GM18507 (cell line): Measurements from ENCODE around the gene SLC12A9.
"Not testable (repeated sequence)": the region's sequence is repeated elsewhere in the genome, so short reads cannot be mapped to it uniquely, and the experiment has no call there.

Experiments used
- DNase-seq: peaks from one replicate; pipeline ENCODE4 v3.0.0; 2011; ENCODE audit warnings: low read depth; ENCODE audit not compliant: insufficient read length; ENCODE audit errors: extremely low spot score
- FAIRE-seq: peaks from 2 replicates; lab custom pipeline; 2011; peaks lifted over from hg19 to GRCh38; lab: Jason Lieb, UNC

SLC12A9 gene

GRCh38 chr7:100892364-100893317 is 40.1 kb downstream of the SLC12A9 start:
- DNase-seq (no peak), FAIRE-seq (no peak)

DNA sequence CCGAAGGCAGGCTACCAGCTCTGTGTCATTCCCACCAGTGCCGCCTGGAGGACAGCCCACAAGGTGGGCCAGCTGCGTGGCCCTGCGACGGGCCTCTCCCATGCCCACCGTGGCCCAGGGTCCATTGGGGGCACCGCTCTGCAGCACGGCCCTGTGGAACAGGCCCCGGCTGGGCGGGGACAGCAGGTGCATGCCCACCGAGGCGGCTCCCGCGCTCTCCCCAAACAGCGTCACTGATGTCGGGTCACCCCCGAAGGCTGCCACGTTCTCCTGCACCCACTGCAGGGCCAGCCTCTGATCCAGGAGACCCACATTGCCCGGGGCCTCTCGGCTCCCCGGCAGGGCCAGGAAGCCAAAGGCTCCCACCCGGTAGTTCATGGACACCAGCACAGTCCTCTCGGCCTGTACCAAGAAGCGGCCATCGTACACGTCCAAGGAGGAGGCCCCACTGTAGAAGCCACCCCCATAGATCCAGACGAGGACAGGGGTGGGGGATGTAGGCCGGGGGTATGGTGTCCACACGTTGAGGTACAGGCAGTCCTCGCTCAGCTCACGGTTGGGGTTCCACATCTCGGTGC is 40.9 kb downstream of the SLC12A9 start:
- FAIRE-seq: no peak
- no peak for DNase-seq

DNA sequence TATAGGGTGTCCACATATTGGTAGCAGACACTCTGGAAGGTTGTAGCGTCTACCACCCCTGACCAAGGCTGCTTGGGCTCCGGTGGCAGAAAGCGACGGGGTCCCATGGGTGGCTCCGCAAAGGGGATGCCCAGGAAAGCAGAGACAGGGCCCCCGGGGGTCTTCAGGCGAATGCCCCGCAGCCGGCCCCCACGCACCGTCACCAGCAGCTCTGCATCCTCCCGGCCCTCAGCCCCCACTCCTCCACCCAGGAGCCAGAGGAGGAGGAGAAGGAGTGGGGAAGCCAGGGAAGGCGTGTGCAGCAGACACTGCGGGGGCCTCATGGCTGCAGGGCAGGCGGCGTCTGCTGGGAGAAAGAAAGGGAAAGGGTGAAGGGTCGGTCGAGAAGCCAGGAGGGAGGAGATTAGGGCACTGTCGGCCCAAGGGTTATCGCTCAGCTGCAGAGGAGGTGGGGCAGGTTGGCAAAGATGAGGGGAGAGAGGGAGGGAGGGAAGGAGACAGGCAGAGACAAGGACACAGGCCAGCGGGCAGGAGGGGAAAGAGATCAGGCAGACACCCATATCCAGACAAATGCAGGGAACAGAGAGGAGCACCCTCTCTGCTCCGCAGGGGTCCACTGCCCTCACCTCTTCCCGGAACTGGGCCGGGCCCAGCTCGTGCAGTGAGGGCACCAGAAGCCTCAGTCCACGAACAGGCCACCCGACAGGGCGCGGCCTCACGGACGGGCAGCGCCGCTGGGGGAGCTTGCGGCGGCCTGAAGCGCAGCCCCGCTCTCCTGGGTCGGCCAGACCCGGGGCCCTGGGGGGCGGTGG is 41.6 kb downstream of the SLC12A9 start:
- DNase-seq: no peak
- FAIRE-seq: no peak

DNA sequence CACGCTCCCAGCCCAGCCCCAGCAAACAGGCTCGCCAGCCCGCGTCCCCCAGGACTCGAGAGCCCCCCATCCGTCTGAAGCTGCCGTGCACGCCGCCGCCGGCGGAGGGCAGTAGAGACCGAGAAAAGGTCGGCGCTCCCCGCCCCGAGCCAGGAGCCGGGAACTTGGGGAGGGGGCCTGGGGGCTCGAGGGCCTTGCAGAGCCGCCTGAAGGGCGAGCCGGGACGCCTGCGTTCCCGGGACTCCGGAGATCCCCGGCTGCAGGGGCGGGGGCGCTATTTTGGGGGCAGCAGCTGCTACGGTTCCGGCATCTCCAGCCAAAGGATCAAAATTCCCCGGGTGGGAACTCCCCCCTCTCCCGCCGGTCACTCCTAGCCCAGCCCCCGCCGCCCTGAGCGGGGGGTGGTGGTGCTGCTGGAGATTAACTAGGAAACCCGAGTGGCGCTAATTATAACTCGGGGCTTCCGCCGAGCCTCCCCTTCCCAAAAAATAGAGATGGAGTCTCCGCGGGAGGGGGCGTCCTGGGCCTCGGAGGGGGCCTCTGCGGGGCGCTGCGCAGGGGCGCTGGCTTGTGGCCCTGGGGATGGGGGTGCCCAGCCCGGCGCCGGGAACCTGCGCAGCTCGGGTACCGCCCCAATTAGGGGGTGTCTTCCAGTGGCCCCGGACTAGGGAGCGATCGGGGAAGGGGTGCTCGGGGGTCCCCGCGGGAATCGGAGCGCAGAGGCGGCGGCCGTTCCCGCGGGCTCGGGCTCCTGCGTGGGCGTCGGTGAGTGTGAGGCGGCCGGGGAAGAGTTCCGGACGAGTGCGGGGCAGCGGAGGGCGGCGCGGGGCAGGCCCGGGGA is 42.6 kb downstream of the SLC12A9 start:
- no peak for DNase-seq
- FAIRE-seq: no peak

GRCh38 chr7:100895701-100895955 is 43.1 kb downstream of the SLC12A9 start, which contains the start of gene ACHE:
TSS of gene ACHE (minus strand) at chr7:100895888. CDS start at chr7:100894232, 1,656 bp downstream.
- DNase-seq (no peak), FAIRE-seq (no peak)

GRCh38 chr7:100895956-100896731 is 43.6 kb downstream of the SLC12A9 start:
- no peak for DNase-seq
- no peak for FAIRE-seq

- FAIRE-seq (no peak), DNase-seq (no peak)
Measured at GRCh38 chr7:100896732-100897608, 44.5 kb downstream of the SLC12A9 start.

GRCh38 chr7:100897772-100898454 is 45.4 kb downstream of the SLC12A9 start:
- DNase-seq (no peak), FAIRE-seq (no peak)

- FAIRE-seq: no peak
- DNase-seq: no peak
Measured at GRCh38 chr7:100899432-100899831, 46.9 kb downstream of the SLC12A9 start.

- FAIRE-seq (no peak), DNase-seq (no peak)
Measured at GRCh38 chr7:100900978-100901377, 48.5 kb downstream of the SLC12A9 start.

- DNase-seq (no peak), FAIRE-seq (no peak)
Measured at GRCh38 chr7:100901921-100902332, 49.4 kb downstream of the SLC12A9 start.

- DNase-seq (no peak), FAIRE-seq (no peak)
Measured at GRCh38 chr7:100902638-100903037, 50.1 kb downstream of the SLC12A9 start.

DNA sequence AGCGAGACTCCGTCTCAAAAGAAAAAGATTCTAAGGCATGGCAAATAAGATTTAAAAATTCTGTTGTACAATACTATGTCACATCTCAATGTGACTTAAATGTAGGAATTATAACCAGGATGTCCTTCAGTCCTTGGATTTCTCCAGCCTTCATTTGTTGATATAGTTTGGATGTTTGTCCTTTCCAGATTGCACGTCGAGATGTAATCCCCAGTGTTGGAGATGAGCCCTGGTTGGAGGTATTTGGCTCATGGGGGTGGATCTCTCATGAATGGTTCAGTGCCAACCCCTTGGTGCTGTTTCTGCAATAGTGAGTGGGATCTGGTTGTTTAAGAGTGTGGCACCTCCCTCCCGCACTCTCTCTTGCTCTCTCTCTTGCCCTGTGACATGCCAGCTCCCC is 56.0 kb downstream of the SLC12A9 start:
- FAIRE-seq (no peak), DNase-seq (no peak)

DNA sequence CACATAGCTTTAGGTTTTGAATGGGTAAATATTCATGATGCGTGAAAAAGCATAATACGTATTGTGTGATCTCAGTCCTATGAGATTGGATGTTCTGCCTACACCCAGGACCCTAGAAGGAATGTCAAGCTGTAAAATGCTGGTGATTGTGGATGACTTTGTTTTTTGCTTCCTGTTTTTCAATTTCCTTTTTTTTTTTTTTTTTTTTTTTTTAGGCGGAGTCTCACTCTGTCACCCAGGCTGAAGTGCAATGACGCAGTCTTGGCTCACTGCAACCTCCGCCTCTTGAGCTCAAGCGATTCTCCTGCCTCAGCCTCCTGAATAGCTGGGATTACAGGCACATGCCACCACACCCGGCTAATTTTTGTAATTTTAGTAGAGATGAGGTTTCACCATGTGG is 57.9 kb downstream of the SLC12A9 start:
- FAIRE-seq, DNase-seq: not testable (repeated sequence)

GRCh38 chr7:100911484-100911883 is 59.0 kb downstream of the SLC12A9 start:
- no peak for FAIRE-seq
- no peak for DNase-seq

GRCh38 chr7:100914208-100914878 is 61.8 kb downstream of the SLC12A9 start:
- FAIRE-seq (no peak), DNase-seq (no peak)
